Stimulated activated effector memory CD8-positive, alpha-beta T cell treated with anti-CD3 and anti-CD28 coated beads, Interleukin-12 subunit alpha, Interleukin-12 subunit beta, amount 100 ng/mL, for 72 hours (primary cell): ENCODE measurements around the gene LIPI.
"Not testable (repeated sequence)": the region's sequence is repeated elsewhere in the genome, so short reads cannot be mapped to it uniquely, and the experiment has no call there.

Experiments used
- ATAC-seq: fragments of 150-1000 bp; cut with Tn5 transposase; 2 replicates; pipeline ENCODE4 v1.10.0; 2021
- DNase-seq, 2 donors: peaks; one replicate each; pipeline ENCODE4 v3.0.0; 2021 to 2022; ENCODE audit warnings: low spot score in 2 of 2
- H3K27ac Mint-ChIP-seq: one replicate; pipeline ENCODE4 v1.8.0; 2022; ENCODE audit warnings: mild to moderate bottlenecking, mixed read lengths
- H3K36me3 Mint-ChIP-seq: one replicate; pipeline ENCODE4 v1.8.0; 2022; ENCODE audit warnings: mild to moderate bottlenecking, mixed read lengths
- H3K4me1 Mint-ChIP-seq: one replicate; pipeline ENCODE4 v1.8.0; 2022; ENCODE audit warnings: mixed read lengths
- H3K4me3 Mint-ChIP-seq: one replicate; pipeline ENCODE4 v1.8.0; 2022; ENCODE audit warnings: mild to moderate bottlenecking, mixed read lengths
- H3K9me3 Mint-ChIP-seq: one replicate; pipeline ENCODE4 v1.8.0; 2022; ENCODE audit warnings: mixed read lengths

Gene LIPI

GRCh38 chr21:14206222-14206621, 4.5 kb downstream of the LIPI start:
- H3K27ac Mint-ChIP-seq = no peak overlapping the region
- DNase-seq = no peak
- H3K9me3 Mint-ChIP-seq = peaks cover 2% of the 10 kb centered on the region
- H3K4me1 Mint-ChIP-seq = no peaks in the 10 kb centered on the region
- H3K36me3 Mint-ChIP-seq = no peaks in the 10 kb centered on the region
- no peak overlapping the region for H3K4me3 Mint-ChIP-seq
- no peak for ATAC-seq

- not testable (repeated sequence) for H3K4me3 Mint-ChIP-seq
Measured at GRCh38 chr21:14166463-14167223, 44.1 kb downstream of the LIPI start.

GRCh38 chr21:14143999-14144398, 66.8 kb downstream of the LIPI start:
- ATAC-seq (no peak), DNase-seq (no peak)
- Mint-ChIP-seq H3K36me3 (no peaks in the 10 kb centered on the region), H3K4me1 (no peaks in the 10 kb centered on the region), H3K4me3 (no peak overlapping the region), H3K9me3 (no peaks in the 10 kb centered on the region), H3K27ac (no peak overlapping the region)

More at GRCh38 chr21:14166463-14167223, 44.1 kb downstream of the LIPI start:
- not testable (repeated sequence) for H3K27ac Mint-ChIP-seq, ATAC-seq, H3K9me3 Mint-ChIP-seq, DNase-seq, H3K36me3 Mint-ChIP-seq, H3K4me1 Mint-ChIP-seq

GRCh38 chr21:14124266-14124665, 86.5 kb downstream of the LIPI start:
- Mint-ChIP-seq H3K4me1 (peaks cover 7% of the 10 kb centered on the region), H3K27ac (no peak overlapping the region), H3K9me3 (no peaks in the 10 kb centered on the region), H3K4me3 (no peak overlapping the region), H3K36me3 (no peaks in the 10 kb centered on the region)
- ATAC-seq = no peak
- no peak for DNase-seq

GRCh38 chr21:14121719-14122118, 89.0 kb downstream of the LIPI start:
- H3K27ac Mint-ChIP-seq = no peak overlapping the region
- peaks cover 7% of the 10 kb centered on the region for H3K4me1 Mint-ChIP-seq
- no peaks in the 10 kb centered on the region for H3K9me3 Mint-ChIP-seq

GRCh38 chr21:14120091-14120734, 90.5 kb downstream of the LIPI start:
- no peaks in the 10 kb centered on the region for H3K36me3 Mint-ChIP-seq
- H3K4me1 Mint-ChIP-seq = peaks cover 16% of the 10 kb centered on the region
- no peak overlapping the region for H3K27ac Mint-ChIP-seq
- DNase-seq (peak; percentile 22 to 81), ATAC-seq (peak; percentile 52)
- H3K9me3 Mint-ChIP-seq = no peaks in the 10 kb centered on the region
- no peak overlapping the region for H3K4me3 Mint-ChIP-seq

More at GRCh38 chr21:14121719-14122118, 89.0 kb downstream of the LIPI start:
- ATAC-seq (no peak), DNase-seq (no peak)
- no peak overlapping the region for H3K4me3 Mint-ChIP-seq
- H3K36me3 Mint-ChIP-seq = no peaks in the 10 kb centered on the region

- ATAC-seq (no peak), DNase-seq (peak in 1 of 2 donors; percentile 29)
- Mint-ChIP-seq H3K36me3 (no peaks in the 10 kb centered on the region), H3K4me1 (peaks cover 16% of the 10 kb centered on the region), H3K4me3 (no peak overlapping the region), H3K27ac (no peak overlapping the region), H3K9me3 (no peaks in the 10 kb centered on the region)
Measured at GRCh38 chr21:14119038-14119437, 91.7 kb downstream of the LIPI start.

GRCh38 chr21:14116080-14116481, 94.7 kb downstream of the LIPI start:
- Mint-ChIP-seq H3K36me3 (no peaks in the 10 kb centered on the region), H3K4me3 (no peak overlapping the region), H3K4me1 (peaks cover 16% of the 10 kb centered on the region), H3K27ac (no peak overlapping the region), H3K9me3 (no peaks in the 10 kb centered on the region)
- peak in 1 of 2 donors; percentile 40 for DNase-seq
- peak; percentile 31 for ATAC-seq

- H3K27ac Mint-ChIP-seq = no peak overlapping the region
- H3K36me3 Mint-ChIP-seq = no peaks in the 10 kb centered on the region
- ATAC-seq (no peak), DNase-seq (peak in 1 of 2 donors; percentile 43)
- no peak overlapping the region for H3K4me3 Mint-ChIP-seq
- H3K4me1 Mint-ChIP-seq = peaks cover 16% of the 10 kb centered on the region
- no peaks in the 10 kb centered on the region for H3K9me3 Mint-ChIP-seq
Measured at GRCh38 chr21:14115646-14116045, 95.1 kb downstream of the LIPI start.

GRCh38 chr21:14114251-14114650, 96.5 kb downstream of the LIPI start:
- Mint-ChIP-seq H3K9me3 (no peaks in the 10 kb centered on the region), H3K27ac (no peak overlapping the region), H3K4me1 (peaks cover 9% of the 10 kb centered on the region), H3K4me3 (no peak overlapping the region), H3K36me3 (no peaks in the 10 kb centered on the region)
- ATAC-seq (no peak), DNase-seq (no peak)

GRCh38 chr21:14104564-14104963, 106.2 kb downstream of the LIPI start:
- not testable (repeated sequence) for H3K36me3 Mint-ChIP-seq, DNase-seq

GRCh38 chr21:14099570-14099969, 111.2 kb downstream of the LIPI start:
- Mint-ChIP-seq H3K36me3 (no peaks in the 10 kb centered on the region), H3K27ac (no peak overlapping the region), H3K9me3 (peaks cover 4% of the 10 kb centered on the region), H3K4me1 (no peaks in the 10 kb centered on the region), H3K4me3 (no peak overlapping the region)
- ATAC-seq (no peak), DNase-seq (no peak)

More at GRCh38 chr21:14104564-14104963, 106.2 kb downstream of the LIPI start:
- not testable (repeated sequence) for H3K9me3 Mint-ChIP-seq, H3K4me3 Mint-ChIP-seq, ATAC-seq, H3K4me1 Mint-ChIP-seq, H3K27ac Mint-ChIP-seq

GRCh38 chr21:14097881-14098499, 112.8 kb downstream of the LIPI start:
- Mint-ChIP-seq H3K9me3 (peaks cover 4% of the 10 kb centered on the region), H3K36me3 (no peaks in the 10 kb centered on the region), H3K27ac (no peak overlapping the region), H3K4me1 (no peaks in the 10 kb centered on the region), H3K4me3 (no peak overlapping the region)
- no peak for DNase-seq
- ATAC-seq = no peak

- Mint-ChIP-seq H3K4me1 (peaks cover 2% of the 10 kb centered on the region), H3K4me3 (no peak overlapping the region), H3K36me3 (no peaks in the 10 kb centered on the region), H3K27ac (no peak overlapping the region), H3K9me3 (peaks cover 4% of the 10 kb centered on the region)
- ATAC-seq (no peak), DNase-seq (no peak)
Measured at GRCh38 chr21:14096577-14096976, 114.2 kb downstream of the LIPI start.

- Mint-ChIP-seq H3K9me3 (peaks cover 4% of the 10 kb centered on the region), H3K4me3 (no peak overlapping the region), H3K4me1 (peaks cover 6% of the 10 kb centered on the region), H3K27ac (no peak overlapping the region), H3K36me3 (no peaks in the 10 kb centered on the region)
- DNase-seq = no peak
- ATAC-seq = no peak
Measured at GRCh38 chr21:14096172-14096571, 114.6 kb downstream of the LIPI start.

GRCh38 chr21:14095056-14095455, 115.7 kb downstream of the LIPI start:
- DNase-seq (no peak), ATAC-seq (no peak)
- Mint-ChIP-seq H3K27ac (peak overlapping the region; percentile 40), H3K4me1 (peaks cover 9% of the 10 kb centered on the region), H3K36me3 (no peaks in the 10 kb centered on the region), H3K9me3 (peaks cover 4% of the 10 kb centered on the region), H3K4me3 (no peak overlapping the region)
